GM12872 (cell line): ENCODE measurements around the gene PIR.

Experiments
- CTCF ChIP-seq: IDR thresholded peaks from 3 replicates; pipeline ENCODE4 v1.5.1; 2011; ENCODE audit warnings: low read depth, mild to moderate bottlenecking, low read length, moderate library complexity; ENCODE audit not compliant: insufficient read depth

Gene PIR

GRCh38 chrX:15504661-15505060 is 11.5 kb upstream of the PIR start:
- no peak for TF ChIP-seq CTCF

DNA sequence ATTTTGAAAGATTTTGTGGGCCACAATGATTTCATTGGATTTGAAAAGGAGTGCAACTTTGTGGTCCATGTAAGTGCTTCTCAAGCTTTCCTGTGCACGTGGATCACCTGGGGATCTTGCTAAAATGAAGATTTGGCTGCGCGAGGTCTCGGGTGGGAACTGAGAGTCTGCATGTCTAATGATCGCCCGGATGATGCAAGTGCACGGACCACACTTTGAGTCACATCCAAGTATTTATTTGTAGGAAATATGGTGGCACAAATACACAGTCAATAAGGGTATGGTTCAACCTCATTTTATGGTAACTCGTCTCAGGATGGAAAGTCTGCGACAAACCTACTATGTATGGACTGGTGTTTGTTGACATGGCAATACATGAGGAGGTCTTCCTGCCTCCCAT is 8.4 kb upstream of the PIR start:
- TF ChIP-seq CTCF = no peak

DNA sequence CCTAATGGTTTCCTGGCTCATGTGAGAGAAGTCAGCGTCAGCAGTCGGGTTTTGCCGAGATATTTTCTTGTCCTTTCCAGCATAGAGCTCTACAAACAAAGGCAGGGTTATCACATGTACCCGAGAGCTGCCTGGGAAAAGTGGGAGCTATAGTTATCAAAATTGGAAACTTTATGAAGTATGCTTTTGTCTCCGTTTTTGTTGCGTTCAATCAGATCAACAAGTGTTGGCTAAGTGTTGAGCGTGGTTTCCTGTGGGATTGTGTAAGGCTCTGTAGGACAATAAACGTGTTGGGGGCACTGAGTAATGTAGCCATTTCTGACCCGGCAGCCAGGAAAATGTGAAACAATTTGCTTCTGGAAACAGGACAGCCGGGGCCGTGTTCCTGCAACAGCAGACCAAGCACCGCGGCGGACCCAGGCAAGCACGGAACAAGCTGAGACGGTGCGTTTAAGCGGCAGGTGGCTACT is 7.4 kb upstream of the PIR start, which contains the start of gene BMX:
Gene BMX (plus strand): TSS at position 311 of the 470 bp plus-strand sequence. CDS start 7,547 bp downstream, outside the sequence.
- TF ChIP-seq CTCF = no peak

DNA sequence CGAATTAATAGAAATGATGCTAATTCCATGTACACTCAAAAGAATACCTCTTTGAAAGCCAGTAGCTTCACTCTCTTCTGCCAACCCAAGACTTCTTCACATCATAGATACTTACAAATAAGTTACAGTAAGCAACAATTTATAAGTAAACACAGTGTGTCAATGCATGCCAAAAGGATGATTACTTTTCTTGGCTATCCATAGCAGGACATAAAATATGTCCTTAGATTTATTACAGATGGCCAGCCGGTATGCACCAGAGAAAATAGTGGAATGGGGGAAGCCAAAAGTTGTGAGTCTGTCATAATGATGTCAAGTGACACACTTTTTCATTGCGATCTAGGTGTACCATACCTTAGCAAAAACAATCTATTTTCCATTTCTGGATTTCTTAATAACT is 6.8 kb upstream of the PIR start:
- no peak for TF ChIP-seq CTCF

GRCh38 chrX:15498741-15499140 is 5.6 kb upstream of the PIR start:
- TF ChIP-seq CTCF = no peak

DNA sequence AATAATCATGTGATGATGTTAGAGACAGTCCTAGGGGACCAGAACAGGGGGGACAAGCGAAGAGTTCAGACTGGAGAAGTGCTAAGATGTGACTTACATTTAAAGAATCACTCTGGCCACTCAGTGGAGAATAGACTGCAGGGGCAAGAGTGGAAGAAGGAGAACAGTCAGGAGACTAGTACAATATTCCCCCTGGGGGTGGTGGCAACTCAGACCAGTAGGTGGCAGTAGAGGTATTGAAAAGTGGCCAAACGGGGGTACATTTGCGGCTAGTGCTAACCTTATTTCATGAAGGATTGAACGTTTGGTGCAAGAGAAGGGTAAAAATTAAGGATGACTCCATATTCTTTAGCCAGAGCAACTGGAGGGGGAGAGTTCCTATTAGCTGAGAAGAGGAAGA is 4.7 kb upstream of the PIR start:
- TF ChIP-seq CTCF = peak; percentile 60

DNA sequence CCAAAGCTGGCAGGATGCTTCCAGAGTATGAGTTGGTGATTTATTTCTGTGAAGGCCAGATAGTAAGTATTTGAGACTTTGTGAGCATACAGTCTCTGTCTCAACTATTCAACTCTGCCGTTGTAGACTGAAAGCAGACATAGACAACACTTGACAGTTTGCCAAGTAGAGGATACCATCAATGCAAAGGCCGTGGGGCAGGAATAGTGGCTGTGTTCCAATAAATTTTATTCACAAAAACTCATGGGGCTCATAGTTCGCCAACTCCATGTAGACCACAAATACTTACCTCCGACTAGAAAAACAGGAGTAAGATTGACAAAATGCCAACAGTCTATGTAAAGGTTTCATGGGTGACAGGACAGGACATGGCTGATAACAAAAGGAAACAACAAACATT is 3.7 kb upstream of the PIR start:
- no peak for TF ChIP-seq CTCF

GRCh38 chrX:15495801-15496200 is 2.7 kb upstream of the PIR start:
- TF ChIP-seq CTCF = no peak
